Liver (tissue), 9 donors: ENCODE measurements around the gene RGS10. TPM values are rescaled to one million over a fixed set of nuclear protein-coding genes. Genes with fewer than 3 reads are reported as not detected.

Experiments
- DNase-seq: peaks from one replicate; pipeline ENCODE4 v3.0.0-alpha.2; 2017; ENCODE audit warnings: low spot score
- H3K27ac ChIP-seq, 2 donors: one replicate each; pipeline ENCODE4 v1.7.0; 2013; ENCODE audit warnings: inconsistent platforms in 2 of 2, low read length in 2 of 2, control low read depth in 1 of 2, low read depth in 1 of 2, mild to moderate bottlenecking in 1 of 2
- H3K27me3 ChIP-seq, 4 donors: one replicate each; pipeline versions ENCODE4 v1.6.1 to v1.7.0; 2013; ENCODE audit warnings: low read length in 3 of 4, inconsistent platforms in 1 of 4, mild to moderate bottlenecking in 1 of 4, moderate library complexity in 1 of 4; ENCODE audit not compliant: control insufficient read depth in 4 of 4, insufficient read depth in 4 of 4
- H3K36me3 ChIP-seq, 4 donors: one replicate each; pipeline versions ENCODE4 v1.6.1 to v1.7.0; 2013; ENCODE audit warnings: low read length in 3 of 4, mild to moderate bottlenecking in 3 of 4, low read depth in 1 of 4, moderate library complexity in 1 of 4; ENCODE audit not compliant: control insufficient read depth in 4 of 4, insufficient read depth in 3 of 4
- H3K4me1 ChIP-seq, 4 donors: one replicate each; pipeline versions ENCODE4 v1.6.1 to v1.7.0; 2013; ENCODE audit warnings: low read length in 3 of 4, mild to moderate bottlenecking in 3 of 4, moderate library complexity in 1 of 4; ENCODE audit not compliant: control insufficient read depth in 4 of 4, insufficient read depth in 4 of 4
- H3K4me3 ChIP-seq, 3 donors: one replicate each; pipeline versions ENCODE4 v1.6.1 to v1.7.0; 2013; ENCODE audit warnings: low read length in 3 of 3, control low read depth in 1 of 3, low read depth in 1 of 3, mild to moderate bottlenecking in 1 of 3
- H3K9ac ChIP-seq, 2 donors: one replicate each; pipeline ENCODE4 v1.7.0; 2013; ENCODE audit warnings: low read length in 2 of 2, mild to moderate bottlenecking in 2 of 2, moderate library complexity in 2 of 2, control low read depth in 1 of 2, low read depth in 1 of 2
- H3K9me3 ChIP-seq, 4 donors: one replicate each; pipeline versions ENCODE4 v1.6.1 to v1.7.0; 2013; ENCODE audit warnings: low read length in 3 of 4; ENCODE audit not compliant: control insufficient read depth in 4 of 4
- ATF3 ChIP-seq: IDR thresholded peaks from 2 replicates; pipeline ENCODE4 v1.6.1; 2016; ENCODE audit warnings: antibody characterized with exemption
- EGR1 ChIP-seq, 2 donors: IDR thresholded peaks; 2 replicates each; pipeline ENCODE4 v1.6.1; 2016 to 2018; ENCODE audit warnings: antibody characterized with exemption in 2 of 2, low read depth in 2 of 2
- FOXA1 ChIP-seq: IDR thresholded peaks from 2 replicates; pipeline ENCODE4 v1.6.1; 2016; ENCODE audit warnings: antibody characterized with exemption
- FOXA2 ChIP-seq: IDR thresholded peaks from 2 replicates; pipeline ENCODE4 v1.6.1; 2016; ENCODE audit warnings: antibody characterized with exemption
- GABPA ChIP-seq, 2 donors: IDR thresholded peaks in 1 of 2; conservative IDR thresholded peaks in 1 of 2; 2 replicates each; pipeline ENCODE4 v1.6.1; 2016; ENCODE audit warnings: antibody characterized with exemption in 2 of 2, mild to moderate bottlenecking in 1 of 2, moderate library complexity in 1 of 2
- HNF4A ChIP-seq, 2 donors: conservative IDR thresholded peaks; 2 replicates each; pipeline ENCODE4 v1.6.1; 2016; ENCODE audit warnings: antibody characterized with exemption in 2 of 2, mild to moderate bottlenecking in 2 of 2
- HNF4G ChIP-seq: IDR thresholded peaks from 2 replicates; pipeline ENCODE4 v1.6.1; 2016; ENCODE audit warnings: antibody characterized with exemption
- JUND ChIP-seq, 2 donors: IDR thresholded peaks; 2 replicates each; pipeline ENCODE4 v1.6.1; 2016; ENCODE audit warnings: antibody characterized with exemption in 2 of 2
- MAX ChIP-seq: IDR thresholded peaks from 2 replicates; pipeline ENCODE4 v1.6.1; 2016; ENCODE audit warnings: antibody characterized with exemption
- NR2F2 ChIP-seq: IDR thresholded peaks from 2 replicates; pipeline ENCODE4 v1.6.1; 2016; ENCODE audit warnings: antibody characterized with exemption
- RAD21 ChIP-seq, 2 donors: IDR thresholded peaks; 2 replicates each; pipeline ENCODE4 v1.6.1; 2016; ENCODE audit warnings: antibody characterized with exemption in 2 of 2, mild to moderate bottlenecking in 2 of 2
- RXRA ChIP-seq, 2 donors: IDR thresholded peaks; 2 replicates each; pipeline ENCODE4 v1.6.1; 2017 to 2018; ENCODE audit warnings: antibody characterized with exemption in 2 of 2, mild to moderate bottlenecking in 1 of 2
- SP1 ChIP-seq: IDR thresholded peaks from 2 replicates; pipeline ENCODE4 v1.6.1; 2018; ENCODE audit warnings: antibody characterized with exemption, mild to moderate bottlenecking
- TAF1 ChIP-seq: conservative IDR thresholded peaks from 2 replicates; pipeline ENCODE4 v1.6.1; 2016; ENCODE audit warnings: antibody characterized with exemption, mild to moderate bottlenecking
- WGBS: extraction: QIAGEN DNeasy Blood & Tissue Kit; methylation state at CpG from one replicate; pipeline ENCODE4 v1.1.7; 2013; 5-methylcytosine and 5-hydroxymethylcytosine counted together
- polyA plus RNA-seq, 2 donors: library from polyadenylated mRNA; stranded (reverse) in 1 of 2; unstranded in 1 of 2; fragments of 200-250 nt in 1 of 2; fragments of >200 nt in 1 of 2; fragmentation: Nextera tagmentation in 1 of 2; extraction: Ambion mirVana in 1 of 2; gene quantifications; one replicate each; pipeline versions ENCODE4 v1.2.1 to v1.2.3, GENCODE V29; 2013 to 2015
- total RNA-seq, 2 donors: library from RNA; depleted of rRNA; stranded (reverse); fragments of >200 nt; gene quantifications; one replicate each; pipeline ENCODE4 v1.2.3, GENCODE V29; 2014
- TF ChIP-seq, protein P1 (sequence below): IDR thresholded peaks from 2 replicates; pipeline ENCODE4 v1.6.1; 2016; ENCODE audit warnings: antibody characterized with exemption
- TF ChIP-seq, protein P2 (sequence below): fragments of 150-350 bp; IDR thresholded peaks from 2 replicates; pipeline ENCODE4 v1.5.1; 2017; ENCODE audit warnings: improper control_type of control experiment, low read depth, low read length; ENCODE audit not compliant: missing input control
- TF ChIP-seq, protein P3 (sequence below): IDR thresholded peaks from 2 replicates; pipeline ENCODE4 v1.6.1; 2016; ENCODE audit warnings: antibody characterized with exemption, mild to moderate bottlenecking
- donor health status: healthy.
- donor health status: healthy.
- donor health status: healthy.
- donor health status: healthy.
- donor health status: healthy.

The RGS10 gene
- total and polyA plus RNA-seq, 4 donors = 1.8 to 51.9 (median 2.2) TPM

DNA sequence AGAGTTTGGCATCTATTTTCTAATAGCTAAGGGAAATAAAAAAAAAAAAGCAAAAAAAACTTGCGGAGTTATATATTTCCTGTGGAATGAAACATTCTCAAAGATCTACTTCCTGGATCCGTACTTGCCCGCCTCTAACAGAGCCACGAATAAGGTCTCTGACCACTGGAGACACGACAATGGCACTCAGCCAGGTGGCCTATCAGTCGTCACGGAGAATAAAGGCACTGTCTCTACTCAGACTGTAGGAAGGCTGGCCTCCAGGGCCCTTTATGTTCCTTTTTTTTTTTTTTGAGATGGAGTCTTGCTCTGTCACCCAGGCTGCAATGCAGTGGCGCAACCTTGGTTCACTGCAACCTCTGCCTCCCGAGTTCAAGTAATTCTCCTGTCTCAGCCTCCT, 58.7 kb downstream of the RGS10 start:
- no peak for TF ChIP-seq EGR1 (IDR thresholded peaks at IDR 0.05; ENCODE audit: low read depth in 2 of 2)
- TF ChIP-seq MAX = no peak
- no peak for TF ChIP-seq SP1
- no peak for TF ChIP-seq HNF4A (conservative IDR thresholded peaks at IDR 0.05)
- TF ChIP-seq RXRA (IDR thresholded peaks at IDR 0.05) = no peak
- no peak for TF ChIP-seq RAD21 (IDR thresholded peaks at IDR 0.05)
- no peak for TF ChIP-seq TAF1
- TF ChIP-seq GABPA (IDR thresholded peaks at IDR 0.05 in 1 of 2, conservative IDR thresholded peaks at IDR 0.05 in 1 of 2) = no peak
- TF ChIP-seq FOXA1 = no peak
- Histone ChIP-seq H3K27me3 (peaks cover 0 to 2% (median 0%) of the 10 kb centered on the region in 4 donors), H3K36me3 (no peaks in the 10 kb centered on the region), H3K27ac (no peak overlapping the region), H3K9ac (no peak overlapping the region), H3K4me1 (no peaks in the 10 kb centered on the region), H3K4me3 (no peak overlapping the region), H3K9me3 (no peaks in the 10 kb centered on the region)
- 75% methylated on average over 9 of the region's 9 CpGs for WGBS
- DNase-seq = no peak

GRCh38 chr10:119483001-119483400, 59.5 kb downstream of the RGS10 start:
- Histone ChIP-seq H3K4me1 (no peaks in the 10 kb centered on the region), H3K27me3 (peaks cover 0 to 3% (median 1%) of the 10 kb centered on the region in 4 donors), H3K36me3 (no peaks in the 10 kb centered on the region), H3K9ac (no peak overlapping the region), H3K27ac (no peak overlapping the region), H3K9me3 (no peaks in the 10 kb centered on the region), H3K4me3 (no peak overlapping the region)
- WGBS = 88% methylated on average over 6 of the region's 6 CpGs
- no peak for DNase-seq
- TF ChIP-seq ATF3 (no peak), FOXA2 (no peak), FOXA1 (no peak), HNF4A (conservative IDR thresholded peaks at IDR 0.05) (no peak), RAD21 (IDR thresholded peaks at IDR 0.05) (no peak), JUND (IDR thresholded peaks at IDR 0.05) (no peak)

GRCh38 chr10:119481781-119482426, 60.6 kb downstream of the RGS10 start:
- H3K9ac ChIP-seq = no peak overlapping the region
- H3K36me3 ChIP-seq = no peaks in the 10 kb centered on the region
- H3K4me3 ChIP-seq = no peak overlapping the region
- peaks cover 0 to 4% (median 1%) of the 10 kb centered on the region in 4 donors for H3K27me3 ChIP-seq
- DNase-seq = no peak
- H3K9me3 ChIP-seq = no peaks in the 10 kb centered on the region
- no peaks in the 10 kb centered on the region for H3K4me1 ChIP-seq
- no peak overlapping the region for H3K27ac ChIP-seq
- TF ChIP-seq HNF4G (no peak), MAX (no peak), FOXA2 (no peak), RAD21 (IDR thresholded peaks at IDR 0.05) (no peak), RXRA (IDR thresholded peaks at IDR 0.05) (no peak), GABPA (IDR thresholded peaks at IDR 0.05 in 1 of 2, conservative IDR thresholded peaks at IDR 0.05 in 1 of 2) (no peak), EGR1 (IDR thresholded peaks at IDR 0.05; ENCODE audit: low read depth in 2 of 2) (no peak), ATF3 (no peak), NR2F2 (no peak), HNF4A (conservative IDR thresholded peaks at IDR 0.05) (no peak), JUND (IDR thresholded peaks at IDR 0.05) (no peak), TAF1 (no peak), FOXA1 (no peak), SP1 (no peak)
- TF ChIP-seq, protein P1, sequence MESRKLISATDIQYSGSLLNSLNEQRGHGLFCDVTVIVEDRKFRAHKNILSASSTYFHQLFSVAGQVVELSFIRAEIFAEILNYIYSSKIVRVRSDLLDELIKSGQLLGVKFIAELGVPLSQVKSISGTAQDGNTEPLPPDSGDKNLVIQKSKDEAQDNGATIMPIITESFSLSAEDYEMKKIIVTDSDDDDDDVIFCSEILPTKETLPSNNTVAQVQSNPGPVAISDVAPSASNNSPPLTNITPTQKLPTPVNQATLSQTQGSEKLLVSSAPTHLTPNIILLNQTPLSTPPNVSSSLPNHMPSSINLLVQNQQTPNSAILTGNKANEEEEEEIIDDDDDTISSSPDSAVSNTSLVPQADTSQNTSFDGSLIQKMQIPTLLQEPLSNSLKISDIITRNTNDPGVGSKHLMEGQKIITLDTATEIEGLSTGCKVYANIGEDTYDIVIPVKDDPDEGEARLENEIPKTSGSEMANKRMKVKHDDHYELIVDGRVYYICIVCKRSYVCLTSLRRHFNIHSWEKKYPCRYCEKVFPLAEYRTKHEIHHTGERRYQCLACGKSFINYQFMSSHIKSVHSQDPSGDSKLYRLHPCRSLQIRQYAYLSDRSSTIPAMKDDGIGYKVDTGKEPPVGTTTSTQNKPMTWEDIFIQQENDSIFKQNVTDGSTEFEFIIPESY = no peak
- TF ChIP-seq, protein P2, sequence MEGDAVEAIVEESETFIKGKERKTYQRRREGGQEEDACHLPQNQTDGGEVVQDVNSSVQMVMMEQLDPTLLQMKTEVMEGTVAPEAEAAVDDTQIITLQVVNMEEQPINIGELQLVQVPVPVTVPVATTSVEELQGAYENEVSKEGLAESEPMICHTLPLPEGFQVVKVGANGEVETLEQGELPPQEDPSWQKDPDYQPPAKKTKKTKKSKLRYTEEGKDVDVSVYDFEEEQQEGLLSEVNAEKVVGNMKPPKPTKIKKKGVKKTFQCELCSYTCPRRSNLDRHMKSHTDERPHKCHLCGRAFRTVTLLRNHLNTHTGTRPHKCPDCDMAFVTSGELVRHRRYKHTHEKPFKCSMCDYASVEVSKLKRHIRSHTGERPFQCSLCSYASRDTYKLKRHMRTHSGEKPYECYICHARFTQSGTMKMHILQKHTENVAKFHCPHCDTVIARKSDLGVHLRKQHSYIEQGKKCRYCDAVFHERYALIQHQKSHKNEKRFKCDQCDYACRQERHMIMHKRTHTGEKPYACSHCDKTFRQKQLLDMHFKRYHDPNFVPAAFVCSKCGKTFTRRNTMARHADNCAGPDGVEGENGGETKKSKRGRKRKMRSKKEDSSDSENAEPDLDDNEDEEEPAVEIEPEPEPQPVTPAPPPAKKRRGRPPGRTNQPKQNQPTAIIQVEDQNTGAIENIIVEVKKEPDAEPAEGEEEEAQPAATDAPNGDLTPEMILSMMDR = no peak
- TF ChIP-seq, protein P3, sequence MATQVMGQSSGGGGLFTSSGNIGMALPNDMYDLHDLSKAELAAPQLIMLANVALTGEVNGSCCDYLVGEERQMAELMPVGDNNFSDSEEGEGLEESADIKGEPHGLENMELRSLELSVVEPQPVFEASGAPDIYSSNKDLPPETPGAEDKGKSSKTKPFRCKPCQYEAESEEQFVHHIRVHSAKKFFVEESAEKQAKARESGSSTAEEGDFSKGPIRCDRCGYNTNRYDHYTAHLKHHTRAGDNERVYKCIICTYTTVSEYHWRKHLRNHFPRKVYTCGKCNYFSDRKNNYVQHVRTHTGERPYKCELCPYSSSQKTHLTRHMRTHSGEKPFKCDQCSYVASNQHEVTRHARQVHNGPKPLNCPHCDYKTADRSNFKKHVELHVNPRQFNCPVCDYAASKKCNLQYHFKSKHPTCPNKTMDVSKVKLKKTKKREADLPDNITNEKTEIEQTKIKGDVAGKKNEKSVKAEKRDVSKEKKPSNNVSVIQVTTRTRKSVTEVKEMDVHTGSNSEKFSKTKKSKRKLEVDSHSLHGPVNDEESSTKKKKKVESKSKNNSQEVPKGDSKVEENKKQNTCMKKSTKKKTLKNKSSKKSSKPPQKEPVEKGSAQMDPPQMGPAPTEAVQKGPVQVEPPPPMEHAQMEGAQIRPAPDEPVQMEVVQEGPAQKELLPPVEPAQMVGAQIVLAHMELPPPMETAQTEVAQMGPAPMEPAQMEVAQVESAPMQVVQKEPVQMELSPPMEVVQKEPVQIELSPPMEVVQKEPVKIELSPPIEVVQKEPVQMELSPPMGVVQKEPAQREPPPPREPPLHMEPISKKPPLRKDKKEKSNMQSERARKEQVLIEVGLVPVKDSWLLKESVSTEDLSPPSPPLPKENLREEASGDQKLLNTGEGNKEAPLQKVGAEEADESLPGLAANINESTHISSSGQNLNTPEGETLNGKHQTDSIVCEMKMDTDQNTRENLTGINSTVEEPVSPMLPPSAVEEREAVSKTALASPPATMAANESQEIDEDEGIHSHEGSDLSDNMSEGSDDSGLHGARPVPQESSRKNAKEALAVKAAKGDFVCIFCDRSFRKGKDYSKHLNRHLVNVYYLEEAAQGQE = no peak
- 87% methylated on average over 12 of the region's 12 CpGs for WGBS
